HTR-8/SVneo (cell line): ENCODE data around the gene SLC2A3.
"Not testable (repeated sequence)": the region's sequence is repeated elsewhere in the genome, so short reads cannot be mapped to it uniquely, and the experiment has no call there.

Experiments used
- DNase-seq: peaks from one replicate; pipeline ENCODE4 v3.0.0; 2011; ENCODE audit warnings: low spot score, mixed read lengths; ENCODE audit not compliant: insufficient read length
- FAIRE-seq: peaks from 2 replicates; lab custom pipeline; 2011; peaks lifted over from hg19 to GRCh38; lab: Jason Lieb, UNC

Gene SLC2A3

DNA sequence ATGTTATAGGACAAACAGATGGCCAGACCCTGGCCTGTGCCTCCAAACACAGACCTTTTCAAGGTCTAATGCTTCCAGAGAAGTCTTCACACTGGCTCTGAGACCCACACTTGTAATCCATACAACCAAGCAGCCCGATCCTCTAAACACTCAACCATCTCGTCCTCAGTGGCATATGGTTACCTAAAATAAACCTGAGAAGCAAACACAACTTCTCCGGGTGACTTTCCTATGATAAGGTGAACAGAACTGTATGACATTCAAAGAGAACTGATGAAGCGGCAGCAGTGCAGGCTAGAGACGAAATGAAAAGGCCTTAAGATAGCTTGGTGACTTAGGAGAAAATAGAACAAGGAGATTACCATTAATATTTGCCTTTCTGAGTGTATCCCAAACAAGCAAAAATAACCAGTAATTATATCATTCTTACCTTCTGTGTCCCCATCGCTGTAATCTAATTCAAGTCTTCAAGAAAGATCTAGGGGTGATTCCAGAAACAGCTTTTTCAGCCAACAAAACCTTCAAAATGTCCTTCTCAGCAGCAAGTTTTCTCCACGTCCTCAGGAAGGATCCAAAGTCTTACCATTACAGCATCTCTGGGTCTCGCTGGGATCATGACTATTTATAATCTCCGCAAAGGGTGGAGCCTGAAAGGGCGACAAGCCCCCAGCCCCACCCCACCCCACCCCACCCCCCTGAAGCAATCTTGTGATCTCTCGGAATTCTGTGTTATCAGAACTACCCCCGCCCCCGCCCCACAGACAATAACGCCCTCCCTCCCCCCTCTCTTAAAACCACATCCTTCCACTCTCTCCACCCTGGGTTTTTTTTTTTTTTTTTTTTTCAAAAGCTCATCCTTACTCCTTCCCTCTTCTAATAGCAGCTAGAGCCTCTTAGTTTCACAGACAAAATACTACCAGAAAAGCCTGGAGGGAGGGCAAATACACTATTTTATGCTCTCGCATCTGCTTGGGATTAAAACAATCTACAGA is at the start of gene SLC2A3:
Gene SLC2A3 (minus strand): TSS at position 598 of the 992 bp plus-strand sequence. CDS start 153 bp downstream, at position 445.
- FAIRE-seq, result peak; percentile 95
- peak; percentile 99 for DNase-seq

DNA sequence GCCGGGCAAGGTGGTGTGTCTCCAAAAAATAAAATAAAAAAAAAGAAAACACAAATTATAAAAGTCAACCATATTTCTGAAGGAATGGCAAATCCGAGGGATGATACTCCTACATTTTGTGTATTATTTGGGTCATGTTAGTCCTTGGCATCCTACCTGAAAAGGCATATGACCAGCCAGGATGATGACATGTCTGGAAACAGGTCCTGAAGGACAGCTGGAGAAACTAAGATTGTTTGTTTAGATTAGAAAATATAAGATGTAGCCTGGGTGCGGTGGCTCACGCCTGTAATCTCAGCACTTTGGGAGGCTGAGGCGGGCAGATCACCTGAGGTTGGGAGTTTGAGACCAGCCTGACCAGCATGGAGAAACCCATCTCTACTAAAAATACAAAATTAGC is 48.9 kb upstream of the SLC2A3 start:
- DNase-seq, result no peak
- FAIRE-seq, result no peak

DNA sequence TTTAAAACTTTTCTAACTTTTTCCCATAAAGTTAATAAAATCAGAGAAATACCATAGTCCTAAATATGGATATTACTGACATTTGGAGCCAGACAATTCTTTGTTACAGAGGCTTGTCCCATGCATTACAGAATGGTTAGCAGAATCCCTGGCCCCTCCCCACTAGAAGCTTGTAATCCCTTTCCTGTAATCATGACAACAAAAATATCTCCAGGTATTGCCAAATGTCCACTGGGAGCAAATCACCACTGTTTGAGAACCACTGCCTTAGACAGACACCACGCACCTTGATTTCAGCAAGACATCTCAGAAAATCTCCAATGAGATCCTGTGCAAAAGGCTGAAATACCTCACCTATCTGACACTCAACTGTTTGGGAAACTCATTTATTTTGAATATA is 47.5 kb upstream of the SLC2A3 start:
- DNase-seq, result not testable (repeated sequence)
- FAIRE-seq, result peak; percentile 9

DNA sequence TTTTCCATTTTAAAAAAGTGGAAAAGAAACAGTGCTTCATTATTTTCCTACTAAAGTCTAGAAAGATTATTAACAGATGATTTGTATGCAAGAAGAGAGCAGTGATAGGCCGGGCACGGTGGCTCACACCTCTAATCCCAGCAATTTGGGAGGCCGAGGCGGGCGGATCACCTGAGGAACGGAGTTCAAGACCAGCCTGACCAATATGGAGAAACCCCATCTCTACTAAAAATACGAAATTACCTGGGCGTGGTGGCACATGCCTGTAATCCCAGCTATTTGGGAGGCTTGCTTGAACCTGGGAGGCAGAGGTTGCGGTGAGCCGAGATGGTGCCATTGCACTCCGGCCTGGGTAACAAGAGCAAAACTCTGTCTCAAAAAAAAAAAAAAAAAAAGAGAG is 47.0 kb upstream of the SLC2A3 start:
- not testable (repeated sequence) for DNase-seq, FAIRE-seq

DNA sequence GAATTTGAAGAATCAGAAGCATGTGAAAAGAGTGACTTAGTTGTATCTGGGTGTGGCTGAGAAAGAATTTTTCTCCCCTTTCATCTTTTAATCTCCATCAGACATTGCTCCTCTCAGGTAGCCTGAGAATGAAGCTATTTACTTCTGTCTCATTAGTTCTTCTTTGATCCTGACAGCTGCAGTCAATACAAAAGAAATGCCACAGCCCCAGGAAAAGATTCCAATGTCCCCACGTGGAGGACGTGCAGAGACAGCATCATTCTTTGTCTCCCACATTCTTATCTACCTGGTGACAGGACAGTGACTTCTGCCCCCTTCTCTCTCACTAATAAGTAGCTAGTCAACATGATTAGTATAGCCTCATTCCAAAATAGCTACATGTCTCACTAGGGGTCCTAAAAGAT is 46.3 kb upstream of the SLC2A3 start:
- FAIRE-seq, result peak; percentile 83
- DNase-seq, result not testable (repeated sequence)

DNA sequence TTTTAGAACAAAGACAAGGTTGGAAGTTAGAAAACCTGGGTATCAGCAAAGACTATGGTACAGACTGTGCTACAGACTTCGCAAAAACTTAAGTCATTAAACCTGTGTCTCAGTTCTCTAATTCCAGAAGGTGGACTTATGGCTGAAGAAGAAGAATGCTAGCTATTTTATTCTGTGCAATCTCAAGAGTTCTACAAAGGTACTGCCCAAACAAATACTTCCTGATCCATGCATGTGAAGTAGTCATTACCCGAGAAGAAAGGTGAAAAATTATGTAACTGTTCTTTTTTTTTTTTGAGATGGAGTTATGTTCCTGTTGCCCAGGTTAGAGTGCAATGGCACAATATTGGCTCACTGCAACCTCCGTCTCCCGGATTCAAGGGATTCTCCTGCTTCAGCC is 45.5 kb upstream of the SLC2A3 start:
- FAIRE-seq, result no peak
- DNase-seq, result no peak

DNA sequence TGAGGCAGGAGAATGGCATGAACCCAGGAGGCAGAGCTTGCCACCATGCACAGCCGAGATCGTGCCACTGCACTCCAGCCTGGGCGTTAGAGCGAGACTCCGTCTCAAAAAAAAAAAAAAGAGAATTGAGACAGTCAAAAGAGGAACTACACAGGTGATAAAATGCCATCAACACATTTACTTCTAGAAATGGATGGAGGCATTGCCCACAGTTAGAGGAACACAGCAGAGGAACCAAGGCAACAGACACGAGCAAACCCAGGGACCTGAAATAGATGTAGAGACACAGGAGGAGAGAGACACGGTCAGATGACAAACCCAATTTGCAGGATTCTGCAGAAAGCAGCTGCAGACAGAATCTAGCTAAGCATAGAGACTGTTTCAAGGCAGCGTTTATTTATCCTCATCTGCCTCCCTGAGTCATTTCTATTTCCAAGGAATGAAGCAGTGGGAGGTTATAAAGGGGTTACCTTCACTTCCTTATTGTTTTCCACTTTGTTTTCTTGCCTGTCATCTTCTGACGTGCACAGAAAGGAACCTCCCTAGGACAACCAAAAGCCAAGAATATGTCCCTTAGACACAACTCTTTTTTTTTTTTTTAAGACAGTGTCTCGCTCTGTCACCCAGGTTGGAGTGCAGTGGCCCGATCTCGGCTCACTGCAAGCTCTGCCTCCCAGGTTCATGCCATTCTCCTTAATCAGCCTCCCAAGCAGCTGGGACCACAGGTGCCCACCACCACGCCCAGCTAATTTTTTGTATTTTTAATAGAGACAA is 41.6 kb upstream of the SLC2A3 start:
- DNase-seq, result not testable (repeated sequence)
- FAIRE-seq, result peak; percentile 96

DNA sequence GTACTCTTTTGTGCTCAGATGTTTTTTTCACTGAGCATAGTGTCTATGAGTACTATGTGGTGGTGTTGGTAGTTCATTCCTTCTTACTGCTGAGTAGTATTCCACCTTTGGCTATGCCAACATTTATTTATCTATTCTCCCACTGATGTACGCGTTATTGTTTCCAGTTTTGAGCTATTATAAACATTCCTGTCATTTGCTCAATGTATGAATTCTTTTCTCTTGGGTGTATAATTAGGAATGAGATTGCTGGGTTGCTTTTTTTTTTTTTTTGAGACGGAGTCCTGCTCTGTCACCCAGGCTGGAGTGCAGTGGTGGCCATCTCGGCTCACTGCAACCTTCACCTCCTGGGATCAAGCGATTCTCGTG is 37.5 kb upstream of the SLC2A3 start:
- DNase-seq (no peak), FAIRE-seq (peak; percentile 57)

DNA sequence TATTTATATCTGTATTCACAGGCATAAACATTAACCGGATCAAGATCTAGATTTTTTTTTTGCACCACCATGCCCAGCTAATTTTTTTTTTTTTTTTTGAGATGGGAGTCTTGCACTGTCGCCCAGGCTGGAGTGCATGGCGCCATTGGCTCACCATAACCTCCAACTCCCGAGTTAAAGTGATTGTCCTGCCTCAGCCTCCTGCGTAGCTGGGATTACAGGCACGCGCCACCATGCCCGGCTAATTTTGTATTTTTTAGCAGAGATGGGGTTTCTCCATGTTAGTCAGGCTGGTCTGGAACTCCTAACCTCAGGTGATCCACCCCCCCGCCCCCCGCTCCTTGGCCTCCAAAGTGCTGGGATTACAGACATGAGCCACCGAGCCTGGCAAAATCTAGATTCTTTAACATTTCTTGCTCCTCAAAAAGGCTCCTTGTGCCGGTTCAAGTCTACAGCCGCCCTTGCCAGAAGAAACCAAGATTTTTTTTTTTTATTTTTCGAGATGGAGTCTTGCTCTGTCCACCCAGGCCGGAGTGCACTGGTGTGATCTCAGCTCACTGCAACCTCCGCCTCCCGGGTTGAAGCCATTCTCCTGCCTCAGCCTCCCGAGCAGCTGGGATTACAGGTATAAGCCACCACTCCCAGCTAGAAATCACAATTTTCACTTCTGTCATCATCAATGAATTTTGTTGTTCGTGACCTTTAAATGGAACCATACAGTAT is 36.9 kb upstream of the SLC2A3 start:
- no peak for DNase-seq
- no peak for FAIRE-seq

DNA sequence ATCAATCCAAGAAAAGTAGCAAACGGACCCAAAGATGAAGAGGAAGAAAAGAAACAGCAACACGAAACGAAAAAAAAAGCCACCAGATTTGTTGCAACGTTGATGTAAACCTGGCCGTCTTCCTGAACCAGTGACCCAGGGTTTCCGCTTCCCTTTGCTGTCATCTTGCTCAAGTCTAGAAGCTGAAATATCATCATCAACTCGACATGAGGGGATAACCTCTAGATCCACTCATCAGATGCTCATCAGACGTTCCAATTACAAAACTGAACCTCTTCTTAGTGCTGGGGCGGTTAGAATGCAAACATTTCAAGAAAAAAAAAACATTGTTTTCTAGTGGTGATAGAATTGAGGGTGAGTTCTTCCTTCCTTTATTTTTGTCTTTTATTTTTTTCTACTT is 36.3 kb upstream of the SLC2A3 start:
- FAIRE-seq, result peak; percentile 69
- DNase-seq, result not testable (repeated sequence)

DNA sequence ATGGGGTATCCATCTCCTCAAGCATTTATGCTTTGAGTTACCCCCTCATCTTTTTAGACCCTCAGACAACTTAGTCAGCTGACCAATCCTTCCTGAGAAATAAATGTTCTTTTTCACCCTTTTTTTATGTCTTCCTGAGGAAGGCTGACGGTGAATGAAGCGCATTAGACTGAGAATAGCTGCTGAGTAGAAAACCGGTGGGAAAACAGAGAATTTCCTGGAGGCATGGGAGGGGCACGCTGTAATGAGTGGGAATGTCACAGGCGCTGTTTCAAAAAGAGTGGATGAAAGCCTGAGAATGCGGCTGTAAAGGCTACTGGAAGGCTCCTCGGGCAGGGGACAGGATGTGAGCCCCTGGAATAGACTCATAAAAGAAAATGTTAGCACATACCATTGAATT is 35.8 kb upstream of the SLC2A3 start:
- DNase-seq, FAIRE-seq: not testable (repeated sequence)

DNA sequence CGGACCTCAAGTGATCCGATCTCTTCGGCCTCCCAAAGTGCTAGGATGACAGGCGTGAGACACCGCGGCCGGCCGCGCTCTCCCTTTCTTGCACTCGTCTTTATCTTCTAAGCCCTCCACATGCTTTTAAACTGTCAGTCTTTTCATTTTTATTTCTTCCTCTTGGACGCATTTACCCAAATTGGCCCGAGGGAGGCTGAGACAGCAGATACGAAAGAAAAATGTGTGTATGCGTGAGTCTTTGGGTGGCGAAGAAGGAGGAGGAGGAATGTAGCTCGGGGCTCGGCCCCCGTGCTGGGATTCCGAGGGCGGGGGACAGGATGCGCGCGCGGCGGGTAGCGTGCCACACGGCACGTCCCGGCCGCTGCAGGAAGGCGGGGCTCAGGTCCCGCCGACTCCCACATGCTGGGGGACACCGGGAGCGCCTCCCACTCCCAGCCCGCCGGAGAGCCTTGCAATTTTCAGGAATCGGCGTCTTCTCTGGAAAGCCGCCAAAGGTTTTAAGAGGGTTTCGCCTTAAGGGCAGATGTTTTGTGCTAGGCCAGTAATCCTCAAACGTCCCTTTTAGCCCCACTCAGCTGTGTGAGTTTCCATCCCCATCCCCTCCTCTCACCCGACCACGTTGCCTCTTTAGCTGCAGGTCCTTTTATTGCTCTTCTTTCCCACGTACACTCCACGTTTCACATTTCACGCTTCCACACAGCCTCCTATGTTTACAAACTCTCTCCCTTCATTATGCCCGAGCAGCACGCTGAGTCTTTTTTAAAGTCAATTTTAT is 34.7 kb upstream of the SLC2A3 start:
- FAIRE-seq, result peak; percentile 100
- peak; percentile 100 for DNase-seq

DNA sequence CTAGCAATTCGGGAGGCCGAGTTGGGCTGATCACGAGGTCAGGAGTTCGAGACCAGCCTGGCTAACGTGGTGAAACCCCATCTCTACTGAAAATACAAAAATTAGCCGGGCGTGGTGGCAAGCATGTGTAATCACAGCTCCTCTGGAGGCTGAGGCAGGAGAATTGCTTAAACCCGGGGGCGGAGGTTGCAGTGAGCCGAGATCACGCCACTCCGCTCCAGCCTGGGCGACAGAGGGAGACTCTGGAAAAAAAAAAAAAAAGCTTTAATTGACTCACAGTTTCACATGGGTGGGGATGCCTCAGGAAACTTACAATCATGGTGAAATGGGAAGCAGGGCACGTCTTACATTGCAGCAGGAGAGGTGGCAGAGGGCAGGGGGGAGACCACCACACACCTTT is 30.6 kb upstream of the SLC2A3 start:
- DNase-seq (no peak), FAIRE-seq (no peak)

DNA sequence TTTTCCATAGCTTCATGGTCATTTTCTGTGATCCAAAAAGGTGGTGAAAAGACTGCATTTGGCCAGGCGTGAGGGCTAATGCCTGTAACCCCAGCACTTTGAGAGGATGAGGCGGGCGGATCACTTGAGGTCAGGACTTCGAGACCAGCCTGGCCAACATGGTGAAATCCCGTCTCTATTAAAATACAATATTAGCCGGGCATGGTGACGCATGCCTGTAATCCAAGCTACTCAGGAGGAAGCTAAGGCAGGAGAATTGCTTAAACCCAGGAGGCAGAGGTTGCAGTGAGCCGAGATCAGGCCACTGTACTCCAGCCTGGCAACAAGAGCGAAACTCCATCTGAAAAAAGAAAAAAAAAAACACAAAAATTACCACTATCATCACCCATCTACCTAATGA is 28.7 kb upstream of the SLC2A3 start:
- not testable (repeated sequence) for FAIRE-seq, DNase-seq

DNA sequence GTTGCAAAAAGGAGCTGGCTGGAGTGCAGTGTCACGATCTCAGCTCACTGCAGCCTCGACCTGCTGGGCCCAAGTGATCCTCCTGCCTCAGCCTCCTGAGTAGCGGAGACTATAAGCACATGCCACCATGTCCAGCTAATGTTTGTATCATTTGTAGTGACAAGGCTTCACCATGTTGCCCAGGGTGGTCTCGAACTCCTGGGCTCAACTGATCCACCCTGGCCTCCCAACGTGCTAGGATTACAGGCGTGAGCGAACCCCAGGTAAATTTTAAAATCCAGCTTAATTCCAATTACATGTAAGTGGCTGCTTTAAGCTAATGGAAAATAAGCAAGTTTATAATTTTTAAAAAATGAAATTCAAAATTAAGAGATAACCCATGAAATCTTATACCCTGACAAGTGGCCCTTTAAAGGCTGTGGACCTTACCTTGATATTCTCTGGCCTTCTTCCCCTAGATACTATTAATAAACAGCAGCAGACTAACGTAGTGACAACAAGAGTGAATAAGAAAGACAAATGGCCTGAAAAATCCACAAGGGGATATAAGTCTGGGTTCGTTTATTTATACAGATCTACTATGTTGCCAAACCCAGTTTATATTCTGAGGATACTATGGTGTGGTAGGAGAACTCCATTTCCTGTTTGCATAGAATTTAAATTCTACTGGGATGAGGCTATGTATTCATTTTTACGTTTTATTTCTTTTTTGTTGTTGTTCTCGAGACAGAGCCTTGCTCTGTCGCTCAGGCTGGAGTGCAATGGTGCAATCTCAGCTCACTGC is 25.6 kb upstream of the SLC2A3 start:
- FAIRE-seq, result peak; percentile 59
- DNase-seq, result no peak

DNA sequence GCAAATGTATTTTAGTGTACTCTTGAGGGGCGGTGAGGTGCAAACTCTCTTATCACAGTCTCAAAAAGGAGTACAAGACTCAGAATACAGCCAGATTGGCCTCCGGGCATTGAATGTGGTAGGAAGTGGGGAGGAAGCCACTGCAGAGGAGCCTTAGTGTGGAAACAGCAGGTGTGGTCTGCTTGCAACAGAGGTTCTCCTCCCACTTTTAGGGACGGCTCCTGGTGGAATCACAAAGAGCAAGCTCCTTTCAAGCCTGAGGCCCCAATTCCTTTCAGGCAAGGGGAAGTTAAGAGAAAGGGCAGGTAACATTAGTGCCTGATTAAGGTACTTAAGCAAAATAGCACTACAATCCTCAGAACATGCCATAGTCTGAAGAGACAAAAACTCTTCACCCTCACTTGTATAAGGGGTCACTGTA is 23.7 kb upstream of the SLC2A3 start:
- peak; percentile 59 for FAIRE-seq
- DNase-seq, result no peak

DNA sequence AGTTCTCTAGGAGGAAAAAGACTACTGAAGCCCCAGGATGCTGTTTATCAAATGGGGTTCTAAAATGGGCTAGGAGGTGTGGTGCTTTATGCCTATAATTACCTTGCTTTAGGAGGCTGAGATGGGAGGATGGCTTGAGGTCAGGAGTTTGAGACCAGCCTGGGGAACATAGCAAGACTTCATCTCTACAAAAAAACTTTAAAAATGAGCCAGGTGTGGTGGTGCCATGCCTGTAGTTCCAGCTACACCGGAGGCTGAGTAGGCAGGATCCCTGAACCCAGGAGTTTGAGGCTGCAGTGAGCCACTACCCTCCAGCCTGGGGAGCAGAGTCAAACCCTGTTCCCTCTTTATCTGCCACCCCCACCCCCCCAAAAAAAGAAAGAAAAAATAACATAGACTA is 23.3 kb upstream of the SLC2A3 start:
- DNase-seq, result no peak
- no peak for FAIRE-seq

DNA sequence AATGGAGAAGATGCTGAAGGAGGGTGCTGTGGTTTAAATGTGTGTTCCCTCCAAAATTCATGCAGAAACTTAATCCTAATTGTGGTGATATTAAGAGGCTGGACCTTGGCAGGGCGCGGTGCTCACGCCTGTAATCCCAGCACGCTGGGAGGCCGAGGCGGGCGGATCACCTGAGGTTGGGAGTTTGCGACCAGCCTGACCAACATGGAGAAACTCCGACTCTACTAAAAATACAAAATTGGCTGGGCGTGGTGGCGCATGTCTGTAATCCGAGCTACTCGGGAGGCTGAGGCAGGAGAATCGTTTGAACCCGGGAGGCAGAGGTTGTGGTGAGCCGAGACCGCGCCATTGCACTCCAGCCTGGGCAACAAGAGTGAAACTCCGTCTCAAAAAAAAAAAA is 18.9 kb upstream of the SLC2A3 start:
- FAIRE-seq, DNase-seq: not testable (repeated sequence)

DNA sequence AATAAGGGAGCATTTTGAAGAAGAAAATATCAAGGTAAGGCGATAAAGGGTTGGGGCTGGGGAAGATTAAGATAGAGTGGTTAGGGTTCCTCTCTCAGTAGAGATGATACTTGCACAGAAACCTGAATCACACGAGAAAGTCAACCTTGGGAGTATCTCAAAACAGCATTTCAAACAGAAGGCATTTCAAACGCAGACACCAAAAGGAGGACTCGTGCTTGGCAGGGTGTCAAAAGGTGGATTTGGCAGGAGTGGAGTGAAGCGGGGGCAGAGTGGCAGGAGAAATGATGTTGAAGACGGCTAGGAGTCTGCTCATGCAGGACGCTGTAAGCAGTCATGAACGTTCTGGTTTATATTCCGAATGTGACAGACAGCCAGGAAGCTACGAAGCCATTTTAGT is 18.4 kb upstream of the SLC2A3 start:
- FAIRE-seq, DNase-seq: not testable (repeated sequence)
